Panc1 (cell line): Measurements from ENCODE around the gene KCNT1. TPM values are rescaled to one million over a fixed set of nuclear protein-coding genes. Genes with fewer than 3 reads are reported as not detected.

Experiments used
- ATAC-seq: fragments of 200-7000 bp; cut with Tn5 transposase; 2 replicates; pipeline ENCODE4 v1.9.1; 2020; ENCODE audit warnings: mild to moderate bottlenecking, moderate library complexity
- BruUV-seq: library from RNA; stranded (reverse); fragments of 400-500 nt; replicated peaks from 2 replicates; lab custom pipeline; 2021; lab: Mats Ljungman, UMichigan
- CTCF ChIA-PET: fragments of 300-600 bp; sonication (Branson Sonifier 250); formaldehyde crosslinking; loops from one replicate; lab custom pipeline; 2022; ENCODE audit warnings: antibody characterized with exemption; lab: Charles Lee
- POLR2A ChIA-PET: fragments of 300-600 bp; sonication (Branson Sonifier 250); formaldehyde crosslinking; loops from one replicate; lab custom pipeline; 2022; ENCODE audit warnings: antibody characterized with exemption; lab: Charles Lee
- DNase-seq: peaks from one replicate; pipeline ENCODE4 v3.0.0-alpha.2; 2010; ENCODE audit warnings: low read depth, low spot score
- H3K27ac ChIP-seq: 2 replicates; pipeline ENCODE4 v1.5.1; 2011; ENCODE audit warnings: mild to moderate bottlenecking, low read length, inconsistent platforms
- H3K27me3 ChIP-seq: fragments of 200-500 bp; sonication (Bioruptor generic); 2 replicates; pipeline ENCODE4 v1.6.0; 2014; ENCODE audit warnings: low read length, inconsistent platforms; ENCODE audit not compliant: control insufficient read depth, insufficient read depth
- H3K36me3 ChIP-seq: fragments of 200-500 bp; sonication (Bioruptor generic); 2 replicates; pipeline ENCODE4 v1.5.1; 2014; ENCODE audit warnings: inconsistent platforms, mild to moderate bottlenecking, low read length, moderate library complexity; ENCODE audit not compliant: control insufficient read depth, insufficient read depth
- H3K4me1 ChIP-seq: 2 replicates; pipeline ENCODE4 v1.5.1; 2011; ENCODE audit warnings: inconsistent platforms, mild to moderate bottlenecking, low read length, moderate library complexity; ENCODE audit not compliant: control insufficient read depth, insufficient read depth
- H3K4me3 ChIP-seq, 2 experiments: 2 replicates each; pipeline ENCODE4 v1.5.1; 2011 to 2012; ENCODE audit warnings: low read depth in 2 of 2, low read length in 2 of 2, mild to moderate bottlenecking in 2 of 2, inconsistent platforms in 1 of 2, moderate library complexity in 1 of 2
- H3K9me3 ChIP-seq: fragments of 200-500 bp; sonication (Bioruptor generic); 2 replicates; pipeline ENCODE4 v1.5.1; 2014; ENCODE audit warnings: low read depth, mild to moderate bottlenecking, inconsistent platforms, low read length, moderate library complexity; ENCODE audit not compliant: control insufficient read depth, insufficient read depth
- POLR2AphosphoS5 ChIP-seq: IDR thresholded peaks from 2 replicates; pipeline ENCODE4 v1.6.1; 2012; ENCODE audit warnings: mild to moderate bottlenecking, low read depth, low read length, moderate library complexity
- SIN3A ChIP-seq: IDR thresholded peaks from 2 replicates; pipeline ENCODE4 v1.6.1; 2012; ENCODE audit warnings: low read depth, mild to moderate bottlenecking, low read length, moderate library complexity, borderline replicate concordance; ENCODE audit not compliant: insufficient read depth
- TCF7L2 ChIP-seq: IDR thresholded peaks from 2 replicates; pipeline ENCODE4 v1.6.1; 2011; ENCODE audit warnings: mild to moderate bottlenecking, low read depth, low read length, inconsistent platforms
- in situ Hi-C: cut with HindIII; loops from 2 replicates; pipeline ENCODE4 v1.10.0; 2016; ENCODE audit warnings: low sequenced_read_pairs, low pct_unique_long_range_greater_than_20kb
- intact Hi-C: fragments of 100-400 bp; cut with micrococcal nuclease; formaldehyde crosslinking; loops from one replicate; pipeline ENCODE4 v1.10.0; 2022; ENCODE audit not compliant: unreplicated experiment
- total RNA-seq: library from RNA; stranded (reverse); gene quantifications from one replicate; pipeline ENCODE4 v1.2.1, GENCODE V29; 2021; ENCODE audit not compliant: unreplicated experiment
- TF ChIP-seq, protein P1 (sequence below): fragments of 450-650 bp; IDR thresholded peaks from 2 replicates; pipeline ENCODE4 v1.5.1; 2017; ENCODE audit warnings: mild to moderate bottlenecking
- TF ChIP-seq, protein P2 (sequence below), 2 experiments: IDR thresholded peaks; 2 replicates each; pipeline ENCODE4 v1.6.1; 2011 to 2012; ENCODE audit warnings: low read depth in 2 of 2, control low read depth in 1 of 2, low read length in 1 of 2, mild to moderate bottlenecking in 1 of 2, moderate library complexity in 1 of 2; ENCODE audit not compliant: insufficient read depth in 1 of 2

KCNT1 gene
- total RNA-seq, 1 experiment from 2014 or later, result not detected

DNA sequence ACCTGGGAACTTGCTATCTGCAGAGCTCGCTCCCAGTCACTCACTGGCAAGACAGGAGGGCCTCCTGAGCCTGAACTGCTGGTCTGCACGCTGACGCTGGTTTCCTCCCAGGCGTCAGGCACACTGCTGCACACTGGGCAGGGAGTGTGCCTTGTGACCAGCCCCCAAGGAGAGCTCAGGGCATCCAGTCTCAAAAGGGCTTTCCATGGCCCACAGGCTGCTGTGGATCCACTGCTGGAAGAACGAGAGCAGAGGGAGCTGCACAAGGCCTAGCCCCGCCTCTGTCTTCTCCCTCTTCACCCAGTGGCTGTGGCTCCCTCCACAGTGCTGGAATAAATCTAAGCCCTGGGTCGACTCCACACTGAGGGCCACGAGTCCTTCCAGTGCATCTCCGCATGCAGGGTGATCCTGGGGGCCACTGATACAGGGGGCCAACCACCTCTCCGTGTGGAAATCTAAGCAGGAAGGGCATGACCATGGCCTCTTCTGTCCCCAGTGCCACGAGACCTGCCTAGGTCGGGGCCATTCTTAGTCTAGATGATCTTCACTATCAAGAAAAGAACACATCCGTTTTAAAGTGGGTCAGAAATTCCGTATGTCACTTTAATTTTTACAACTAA, 111.8 kb downstream of the KCNT1 start:
- no peaks in the 10 kb centered on the region for H3K4me1 ChIP-seq
- H3K27ac ChIP-seq, result no peak overlapping the region
- ATAC-seq, result no peak
- POLR2A ChIA-PET, result no interaction called here
- in situ Hi-C loops (no loop called here), intact Hi-C loops (no loop called here)
- DNase-seq, result no peak
- H3K4me3 ChIP-seq, result no peak overlapping the region
- CTCF ChIA-PET, result no interaction called here
- H3K36me3 ChIP-seq, result no peaks in the 10 kb centered on the region
- H3K9me3 ChIP-seq, result no peaks in the 10 kb centered on the region
- TF ChIP-seq POLR2AphosphoS5 (no peak), TCF7L2 (no peak), SIN3A (no peak)
- TF ChIP-seq, protein P1, sequence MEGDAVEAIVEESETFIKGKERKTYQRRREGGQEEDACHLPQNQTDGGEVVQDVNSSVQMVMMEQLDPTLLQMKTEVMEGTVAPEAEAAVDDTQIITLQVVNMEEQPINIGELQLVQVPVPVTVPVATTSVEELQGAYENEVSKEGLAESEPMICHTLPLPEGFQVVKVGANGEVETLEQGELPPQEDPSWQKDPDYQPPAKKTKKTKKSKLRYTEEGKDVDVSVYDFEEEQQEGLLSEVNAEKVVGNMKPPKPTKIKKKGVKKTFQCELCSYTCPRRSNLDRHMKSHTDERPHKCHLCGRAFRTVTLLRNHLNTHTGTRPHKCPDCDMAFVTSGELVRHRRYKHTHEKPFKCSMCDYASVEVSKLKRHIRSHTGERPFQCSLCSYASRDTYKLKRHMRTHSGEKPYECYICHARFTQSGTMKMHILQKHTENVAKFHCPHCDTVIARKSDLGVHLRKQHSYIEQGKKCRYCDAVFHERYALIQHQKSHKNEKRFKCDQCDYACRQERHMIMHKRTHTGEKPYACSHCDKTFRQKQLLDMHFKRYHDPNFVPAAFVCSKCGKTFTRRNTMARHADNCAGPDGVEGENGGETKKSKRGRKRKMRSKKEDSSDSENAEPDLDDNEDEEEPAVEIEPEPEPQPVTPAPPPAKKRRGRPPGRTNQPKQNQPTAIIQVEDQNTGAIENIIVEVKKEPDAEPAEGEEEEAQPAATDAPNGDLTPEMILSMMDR, result no peak
- no TSS peak for BruUV-seq
- H3K27me3 ChIP-seq, result no peaks in the 10 kb centered on the region

DNA sequence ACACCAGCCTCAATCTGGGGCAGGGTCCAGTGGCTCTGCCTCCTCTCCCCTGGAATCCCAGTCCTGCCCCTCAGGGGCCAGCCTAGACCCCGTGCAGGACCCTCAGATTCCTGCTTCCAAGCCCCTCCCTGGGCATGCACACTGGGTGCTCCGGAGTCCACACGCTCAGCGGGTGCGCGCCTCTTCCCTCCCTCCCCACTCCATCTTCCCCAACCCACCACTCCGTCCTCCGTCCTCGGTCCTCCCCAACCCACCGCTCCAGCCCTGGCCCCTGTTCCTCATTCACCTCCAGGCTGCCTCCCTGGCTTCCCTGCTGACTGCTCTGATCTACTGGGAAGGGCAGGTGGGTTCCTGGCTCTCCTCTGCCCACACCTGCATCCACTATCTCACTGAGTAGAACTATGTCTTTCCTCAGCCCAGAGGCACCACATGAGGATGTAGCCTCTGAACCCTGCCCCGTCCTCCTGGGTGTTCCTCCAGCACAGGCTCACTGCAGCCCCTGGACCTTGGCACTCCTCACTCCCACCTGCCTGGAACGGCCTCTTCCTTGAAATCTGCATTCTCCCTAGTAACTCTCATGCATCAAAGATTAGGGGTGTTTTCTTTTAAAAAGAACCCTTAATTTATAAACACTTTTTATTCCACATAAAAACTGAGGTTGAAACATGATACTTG, 112.6 kb downstream of the KCNT1 start:
- in situ Hi-C loops, result no loop called here
- Histone ChIP-seq H3K27ac (no peak overlapping the region), H3K9me3 (no peaks in the 10 kb centered on the region), H3K4me3 (no peak overlapping the region), H3K4me1 (no peaks in the 10 kb centered on the region), H3K27me3 (no peaks in the 10 kb centered on the region), H3K36me3 (no peaks in the 10 kb centered on the region)
- TF ChIP-seq SIN3A, result no peak
- TF ChIP-seq, protein P2, sequence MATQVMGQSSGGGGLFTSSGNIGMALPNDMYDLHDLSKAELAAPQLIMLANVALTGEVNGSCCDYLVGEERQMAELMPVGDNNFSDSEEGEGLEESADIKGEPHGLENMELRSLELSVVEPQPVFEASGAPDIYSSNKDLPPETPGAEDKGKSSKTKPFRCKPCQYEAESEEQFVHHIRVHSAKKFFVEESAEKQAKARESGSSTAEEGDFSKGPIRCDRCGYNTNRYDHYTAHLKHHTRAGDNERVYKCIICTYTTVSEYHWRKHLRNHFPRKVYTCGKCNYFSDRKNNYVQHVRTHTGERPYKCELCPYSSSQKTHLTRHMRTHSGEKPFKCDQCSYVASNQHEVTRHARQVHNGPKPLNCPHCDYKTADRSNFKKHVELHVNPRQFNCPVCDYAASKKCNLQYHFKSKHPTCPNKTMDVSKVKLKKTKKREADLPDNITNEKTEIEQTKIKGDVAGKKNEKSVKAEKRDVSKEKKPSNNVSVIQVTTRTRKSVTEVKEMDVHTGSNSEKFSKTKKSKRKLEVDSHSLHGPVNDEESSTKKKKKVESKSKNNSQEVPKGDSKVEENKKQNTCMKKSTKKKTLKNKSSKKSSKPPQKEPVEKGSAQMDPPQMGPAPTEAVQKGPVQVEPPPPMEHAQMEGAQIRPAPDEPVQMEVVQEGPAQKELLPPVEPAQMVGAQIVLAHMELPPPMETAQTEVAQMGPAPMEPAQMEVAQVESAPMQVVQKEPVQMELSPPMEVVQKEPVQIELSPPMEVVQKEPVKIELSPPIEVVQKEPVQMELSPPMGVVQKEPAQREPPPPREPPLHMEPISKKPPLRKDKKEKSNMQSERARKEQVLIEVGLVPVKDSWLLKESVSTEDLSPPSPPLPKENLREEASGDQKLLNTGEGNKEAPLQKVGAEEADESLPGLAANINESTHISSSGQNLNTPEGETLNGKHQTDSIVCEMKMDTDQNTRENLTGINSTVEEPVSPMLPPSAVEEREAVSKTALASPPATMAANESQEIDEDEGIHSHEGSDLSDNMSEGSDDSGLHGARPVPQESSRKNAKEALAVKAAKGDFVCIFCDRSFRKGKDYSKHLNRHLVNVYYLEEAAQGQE (IDR thresholded peaks at IDR 0.05; ENCODE audit: insufficient read depth in 1 of 2, low read depth in 2 of 2, low read length in 1 of 2), result no peak
- no peak for TF ChIP-seq TCF7L2
- TF ChIP-seq POLR2AphosphoS5, result no peak
- TF ChIP-seq, protein P1, result no peak
- POLR2A ChIA-PET, result no interaction called here
- DNase-seq (no peak), ATAC-seq (no peak)
- intact Hi-C loops, result no loop called here
- no TSS peak for BruUV-seq
- CTCF ChIA-PET, result no interaction called here
